Spleen (tissue), 11 donors: ENCODE measurements around the gene SH3BGRL3. TPM values are rescaled to one million over a fixed set of nuclear protein-coding genes. Genes with fewer than 3 reads are reported as not detected.

ENCODE experiments used
- DNase-seq: peaks from one replicate; pipeline ENCODE4 v3.0.0-alpha.2; 2020
- H3K27ac ChIP-seq, 8 donors: fragments of 200-600 bp; sonication (generic) in 7 of 8; 1 replicate in 4 of 8; 2 replicates in 4 of 8; pipeline versions ENCODE4 v1.5.0 to v1.8.0; 2016 to 2021; ENCODE audit warnings: inconsistent platforms in 4 of 8, mild to moderate bottlenecking in 4 of 8, moderate library complexity in 1 of 8
- H3K27me3 ChIP-seq, 7 donors: fragments of 200-600 bp; sonication (generic) in 6 of 7; replicated peaks in 1 of 7; 1 replicate in 4 of 7; 2 replicates in 3 of 7; pipeline versions ENCODE4 v1.5.0 to v1.8.0; 2016 to 2021; ENCODE audit warnings: inconsistent platforms in 3 of 7, mild to moderate bottlenecking in 1 of 7
- H3K36me3 ChIP-seq, 6 donors: fragments of 200-600 bp; sonication (generic) in 5 of 6; 1 replicate in 4 of 6; 2 replicates in 2 of 6; pipeline versions ENCODE4 v1.5.0 to v1.8.0; 2016 to 2021; ENCODE audit warnings: inconsistent platforms in 2 of 6
- H3K4me1 ChIP-seq, 6 donors: fragments of 200-600 bp; sonication (generic) in 5 of 6; 1 replicate in 3 of 6; 2 replicates in 3 of 6; pipeline versions ENCODE4 v1.5.0 to v1.8.0; 2016 to 2021; ENCODE audit warnings: inconsistent platforms in 3 of 6
- H3K4me3 ChIP-seq, 8 donors: fragments of 200-600 bp; sonication (generic) in 7 of 8; 1 replicate in 4 of 8; 2 replicates in 4 of 8; pipeline versions ENCODE4 v1.5.0 to v1.8.0; 2016 to 2021; ENCODE audit warnings: inconsistent platforms in 4 of 8, mild to moderate bottlenecking in 4 of 8, moderate library complexity in 2 of 8
- H3K9me3 ChIP-seq, 8 donors: fragments of 200-600 bp; sonication (generic) in 7 of 8; 1 replicate in 4 of 8; 2 replicates in 4 of 8; pipeline versions ENCODE4 v1.5.0 to v1.8.0; 2016 to 2021; ENCODE audit warnings: inconsistent platforms in 4 of 8
- CTCF ChIP-seq, 11 experiments: fragments of 200-600 bp in 7 of 11; fragments of 450-650 bp in 4 of 11; sonication (generic) in 4 of 11; IDR thresholded peaks in 8 of 11; conservative IDR thresholded peaks in 3 of 11; 1 replicate in 7 of 11; 2 replicates in 4 of 11; pipeline versions ENCODE4 v1.4.0 to v1.8.0; 2016 to 2021; ENCODE audit warnings: antibody characterized with exemption in 11 of 11, inconsistent platforms in 4 of 11, mild to moderate bottlenecking in 1 of 11
- POLR2A ChIP-seq, 3 donors: fragments of 450-650 bp; IDR thresholded peaks; one replicate each; pipeline ENCODE4 v1.5.1; 2017; ENCODE audit warnings: antibody characterized with exemption in 3 of 3, mild to moderate bottlenecking in 1 of 3
- POLR2AphosphoS5 ChIP-seq, 3 donors: sonication (generic); formaldehyde crosslinking; IDR thresholded peaks; one replicate each; pipeline ENCODE4 v1.5.1; 2017; ENCODE audit warnings: antibody characterized with exemption in 3 of 3
- whole genome bisulfite sequencing, 5 donors: extraction: QIAGEN DNeasy Blood & Tissue Kit in 3 of 5; methylation state at CpG; one replicate each; pipeline versions ENCODE4 v1.1.5 to v1.1.7; 2013 to 2018; 5-methylcytosine and 5-hydroxymethylcytosine counted together
- intact Hi-C: fragments of 100-400 bp; cut with DNase I; formaldehyde crosslinking; loops from one replicate; pipeline ENCODE4 v1.15.0; 2023; ENCODE audit warnings: low total_unique reads
- polyA plus RNA-seq, 3 donors: library from polyadenylated mRNA; stranded (reverse); fragments of 200-250 nt; gene quantifications; one replicate each; pipeline ENCODE4 v1.2.1, GENCODE V29; 2013
- total RNA-seq, 7 donors: library from RNA; depleted of rRNA in 3 of 7; stranded (reverse); fragments of >200 nt in 3 of 7; fragmentation: NEBNext Ultra II Directional in 4 of 7; extraction: Animal tissue kit (Norgen Biotek cat#: 25700) in 4 of 7; gene quantifications; one replicate each; pipeline versions ENCODE4 v1.1.0 to v1.2.1, GENCODE V29; 2016 to 2021
- donor health status: healthy with polysubstance abuse.
- donor health status: DM: no; HTN: no; CAD: no; lungs with moderate emphysema.
- donor health status: DM: no; HTN: no; CAD: no.
- donor health status: Bipolar disorder and iron deficiency.
- donor health status: healthy.
- donor health status: DM: no; HTN: no; CAD: no.
- donor health status: DM: yes; HTN: yes; CAD: no.

Gene SH3BGRL3
- total and polyA plus RNA-seq, 10 donors = 139 to 319 (median 242) TPM

GRCh38 chr1:26322042-26322331 is 42.1 kb downstream of the SH3BGRL3 start:
- H3K36me3 ChIP-seq = peaks cover 0 to 58% (median 7%) of the 10 kb centered on the region in 6 donors
- peak overlapping the region in 1 of 8 donors; percentile 85 for H3K4me3 ChIP-seq
- peaks cover 23 to 66% (median 46%) of the 10 kb centered on the region in 6 donors for H3K4me1 ChIP-seq
- H3K27ac ChIP-seq = peak overlapping the region in 3 of 8 donors; percentile 87 to 92 (median 87)
- DNase-seq = no peak
- H3K27me3 ChIP-seq = no peaks in the 10 kb centered on the region
- 70 to 86% (median 75%) methylated on average over 10 of the region's 10 CpGs for WGBS, 5 donors
- intact Hi-C loops = no loop called here
- TF ChIP-seq CTCF (IDR thresholded peaks at IDR 0.05 in 8 of 11, conservative IDR thresholded peaks at IDR 0.05 in 3 of 11) (no peak), POLR2AphosphoS5 (IDR thresholded peaks at IDR 0.05) (peak in 2 of 3 donors; percentile 16 to 70)
- no peaks in the 10 kb centered on the region for H3K9me3 ChIP-seq

- TF ChIP-seq POLR2AphosphoS5 (IDR thresholded peaks at IDR 0.05) (no peak), CTCF (IDR thresholded peaks at IDR 0.05 in 8 of 11, conservative IDR thresholded peaks at IDR 0.05 in 3 of 11) (no peak), POLR2A (IDR thresholded peaks at IDR 0.05) (no peak)
- Histone ChIP-seq H3K4me3 (no peak overlapping the region), H3K27me3 (no peaks in the 10 kb centered on the region), H3K9me3 (no peaks in the 10 kb centered on the region), H3K36me3 (peaks cover 0 to 67% (median 7%) of the 10 kb centered on the region in 6 donors), H3K27ac (no peak overlapping the region), H3K4me1 (peaks cover 18 to 52% (median 34%) of the 10 kb centered on the region in 6 donors)
- intact Hi-C loops = no loop called here
- 83 to 97% (median 93%) methylated on average over 2 of the region's 2 CpGs for WGBS, 5 donors
- no peak for DNase-seq
Measured at GRCh38 chr1:26323382-26323781, 43.5 kb downstream of the SH3BGRL3 start.

- DNase-seq = no peak
- intact Hi-C loops = no loop called here
- 81 to 88% (median 85%) methylated on average over 3 of the region's 3 CpGs for WGBS, 5 donors
- Histone ChIP-seq H3K27me3 (no peaks in the 10 kb centered on the region), H3K9me3 (no peaks in the 10 kb centered on the region), H3K4me1 (peaks cover 18 to 41% (median 30%) of the 10 kb centered on the region in 6 donors), H3K27ac (no peak overlapping the region), H3K36me3 (peaks cover 0 to 68% (median 7%) of the 10 kb centered on the region in 6 donors), H3K4me3 (no peak overlapping the region)
- TF ChIP-seq POLR2A (IDR thresholded peaks at IDR 0.05) (no peak), CTCF (IDR thresholded peaks at IDR 0.05 in 8 of 11, conservative IDR thresholded peaks at IDR 0.05 in 3 of 11) (no peak), POLR2AphosphoS5 (IDR thresholded peaks at IDR 0.05) (peak in 1 of 3 donors; percentile 67)
Measured at GRCh38 chr1:26324550-26324949, 44.7 kb downstream of the SH3BGRL3 start.

- Histone ChIP-seq H3K27ac (no peak overlapping the region), H3K27me3 (peaks cover 0 to 9% (median 0%) of the 10 kb centered on the region in 7 donors), H3K4me1 (peaks cover 0 to 7% (median 0%) of the 10 kb centered on the region in 6 donors), H3K36me3 (peaks cover 0 to 46% (median 0%) of the 10 kb centered on the region in 6 donors), H3K4me3 (no peak overlapping the region), H3K9me3 (no peaks in the 10 kb centered on the region)
- 81 to 91% (median 87%) methylated on average over 8 of the region's 8 CpGs for WGBS, 5 donors
- intact Hi-C loops = no loop called here
- TF ChIP-seq POLR2A (IDR thresholded peaks at IDR 0.05) = no peak
- TF ChIP-seq CTCF (IDR thresholded peaks at IDR 0.05 in 8 of 11, conservative IDR thresholded peaks at IDR 0.05 in 3 of 11) = no peak
- peak in 1 of 3 donors; percentile 47 for TF ChIP-seq POLR2AphosphoS5 (IDR thresholded peaks at IDR 0.05)
- DNase-seq = no peak
Measured at GRCh38 chr1:26327956-26328362, 48.1 kb downstream of the SH3BGRL3 start.
